ENCODE data around the gene HIVEP3.

HIVEP3 gene

DNA sequence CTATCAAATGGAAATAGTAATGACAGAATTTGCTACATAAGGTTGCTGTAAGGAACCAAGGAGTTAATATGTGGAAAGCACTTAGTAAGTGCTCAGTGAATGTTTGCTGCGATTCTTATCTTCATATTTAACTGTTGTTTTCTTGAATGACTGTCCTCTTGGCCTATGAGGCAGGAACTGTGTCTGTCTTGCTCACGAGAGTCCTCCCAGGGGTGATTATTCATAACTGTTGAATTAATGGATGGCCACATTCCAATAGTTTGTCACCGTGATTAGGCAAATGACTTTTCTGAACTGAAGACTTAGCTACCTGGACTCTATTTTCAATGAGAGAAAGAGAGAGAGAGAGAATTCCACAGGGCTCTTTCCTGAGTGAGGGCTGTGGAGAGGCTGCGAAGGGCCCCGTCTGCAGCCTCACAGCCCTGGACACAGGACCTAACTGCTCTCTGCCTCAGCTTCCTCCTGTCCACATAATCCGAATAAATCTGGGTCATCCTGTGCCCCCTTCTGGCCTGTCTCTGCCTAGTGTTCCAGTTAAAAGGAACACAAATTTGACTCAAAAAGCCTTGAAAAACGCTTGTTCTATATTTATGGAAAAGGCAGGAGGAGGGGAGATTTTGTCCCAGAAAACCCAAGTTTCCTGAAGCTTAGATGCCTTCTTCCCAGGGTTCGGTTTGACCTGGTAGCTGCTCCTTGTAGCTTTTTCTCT, 442.7 kb downstream of the HIVEP3 start:
- no peak for DNase-seq

DNA sequence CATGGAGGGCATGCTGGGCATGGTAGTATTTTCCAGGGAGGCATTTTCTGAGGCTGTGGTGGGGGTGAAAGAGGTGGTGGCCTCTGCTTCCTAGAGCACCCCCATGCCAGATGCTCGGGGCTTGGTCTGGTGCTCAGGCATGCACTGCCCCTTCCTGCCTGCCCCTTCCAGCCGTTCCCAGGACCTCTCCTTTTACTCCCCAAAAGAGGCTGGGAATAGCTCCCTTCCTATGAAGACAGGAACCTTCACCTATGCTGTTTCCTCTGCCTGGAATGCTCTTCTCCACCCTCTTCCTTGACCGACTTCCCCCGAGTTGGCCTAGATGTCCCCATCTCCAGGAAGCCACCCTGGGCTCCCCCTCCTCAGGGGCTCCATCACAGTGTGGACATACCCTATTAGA, 443.4 kb downstream of the HIVEP3 start:
- no peak for DNase-seq

DNA sequence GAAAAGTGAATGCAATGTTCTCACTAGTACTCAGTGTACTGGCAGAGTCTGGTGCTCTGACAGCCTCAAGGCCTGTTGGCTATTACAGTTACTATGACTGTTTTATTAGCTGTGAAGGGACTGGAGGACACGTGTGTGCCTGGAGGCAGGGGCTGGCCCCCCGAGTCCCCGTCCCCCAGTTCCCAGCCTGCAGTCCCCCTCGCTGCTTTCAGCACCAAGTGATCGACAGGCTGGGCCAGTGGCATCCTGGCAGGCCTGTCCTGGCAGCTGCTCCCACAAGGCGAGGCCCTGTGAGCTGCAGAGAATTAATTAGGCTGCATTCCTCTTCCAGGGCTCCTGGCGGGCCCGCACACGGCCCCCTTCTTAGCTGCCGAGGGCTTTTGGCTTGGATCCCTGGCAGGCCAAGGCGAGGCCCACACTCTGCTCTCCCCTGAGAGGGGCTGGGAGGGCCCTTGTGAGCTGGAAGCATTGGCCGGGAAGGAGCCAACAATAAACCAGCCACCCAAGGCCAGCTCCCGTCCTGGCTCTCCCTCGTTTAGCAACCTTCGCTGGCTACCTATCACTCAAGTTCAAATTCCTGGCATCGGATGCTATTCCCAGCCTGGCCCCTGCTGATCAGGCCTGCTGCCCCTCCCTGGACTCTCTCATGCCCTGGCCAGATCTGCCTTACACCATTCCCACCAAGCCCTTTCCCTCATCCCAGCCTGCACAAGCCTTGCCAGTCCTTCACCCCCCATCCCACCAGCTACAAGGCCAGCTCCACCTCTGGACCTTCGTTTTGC, 444.0 kb downstream of the HIVEP3 start:
- no peak for DNase-seq

DNA sequence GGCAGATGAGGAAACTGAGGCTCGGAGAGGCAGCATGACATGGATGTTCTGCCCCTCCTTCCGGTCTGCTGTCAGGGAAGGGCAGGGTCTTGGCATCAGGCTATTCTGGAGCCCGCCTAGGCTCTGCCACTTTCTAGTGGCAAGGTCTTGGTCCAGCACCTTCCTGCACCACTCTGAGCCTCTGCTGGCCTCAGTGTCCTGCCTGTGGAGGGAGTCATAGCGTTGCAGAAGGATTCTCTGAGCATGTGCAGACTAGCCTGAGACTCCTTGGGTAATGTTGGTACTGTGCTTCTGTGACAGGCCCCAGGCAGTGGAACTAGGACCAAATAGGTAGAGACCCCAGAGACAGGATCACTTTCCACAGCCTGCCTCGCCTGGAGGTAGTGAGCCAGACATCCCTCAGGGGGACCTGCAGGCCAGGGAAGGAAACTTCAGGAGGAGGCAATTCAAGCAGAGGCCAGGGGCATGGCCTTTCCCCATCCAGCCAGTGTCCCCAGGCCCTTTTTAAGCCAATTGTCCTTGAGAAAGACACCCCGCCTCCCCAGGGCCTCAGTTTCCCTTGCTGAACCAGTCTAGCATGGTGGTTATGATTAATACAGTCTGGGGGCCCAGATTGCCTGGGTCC, 444.9 kb downstream of the HIVEP3 start:
- DNase-seq, result no peak

DNA sequence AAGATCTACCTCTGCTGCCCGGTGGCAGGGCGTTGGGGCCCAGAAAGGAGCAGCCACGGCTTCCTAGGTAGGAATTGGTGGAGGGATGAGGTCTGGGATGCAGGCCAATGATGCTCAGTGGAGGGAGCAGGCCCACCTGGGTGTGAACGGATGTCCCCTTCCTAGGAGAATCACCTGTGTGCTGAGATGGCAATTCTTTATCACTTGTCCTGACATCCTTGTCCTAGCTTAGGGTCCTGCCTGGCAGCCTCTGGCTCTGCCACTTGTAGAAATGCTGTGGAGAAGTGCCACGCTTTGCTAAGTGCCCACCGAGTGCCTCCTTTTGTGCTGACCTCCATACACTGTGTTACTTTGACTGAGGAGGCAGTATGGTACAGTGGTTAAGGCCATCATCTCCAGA, 447.1 kb downstream of the HIVEP3 start:
- DNase-seq, result no peak

DNA sequence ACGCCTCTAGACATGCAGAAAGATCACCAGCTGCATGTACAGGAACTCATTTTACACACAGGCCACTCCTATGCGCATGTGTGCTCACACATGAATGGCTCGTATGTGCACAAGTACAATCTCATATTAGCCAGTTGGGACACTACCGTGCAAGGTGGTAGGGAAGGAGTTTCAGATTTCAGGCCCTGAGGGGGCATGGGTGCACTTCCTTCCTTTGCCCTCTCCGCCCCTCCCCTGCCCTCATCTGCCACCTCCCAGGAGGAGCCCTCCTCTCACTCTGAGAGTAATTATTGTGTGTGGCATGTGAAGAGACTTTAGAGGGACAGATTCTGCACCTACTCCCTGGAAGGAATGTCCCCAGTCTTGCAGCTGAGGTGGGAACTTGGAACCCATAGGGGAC, 449.0 kb downstream of the HIVEP3 start:
- DNase-seq, result no peak

DNA sequence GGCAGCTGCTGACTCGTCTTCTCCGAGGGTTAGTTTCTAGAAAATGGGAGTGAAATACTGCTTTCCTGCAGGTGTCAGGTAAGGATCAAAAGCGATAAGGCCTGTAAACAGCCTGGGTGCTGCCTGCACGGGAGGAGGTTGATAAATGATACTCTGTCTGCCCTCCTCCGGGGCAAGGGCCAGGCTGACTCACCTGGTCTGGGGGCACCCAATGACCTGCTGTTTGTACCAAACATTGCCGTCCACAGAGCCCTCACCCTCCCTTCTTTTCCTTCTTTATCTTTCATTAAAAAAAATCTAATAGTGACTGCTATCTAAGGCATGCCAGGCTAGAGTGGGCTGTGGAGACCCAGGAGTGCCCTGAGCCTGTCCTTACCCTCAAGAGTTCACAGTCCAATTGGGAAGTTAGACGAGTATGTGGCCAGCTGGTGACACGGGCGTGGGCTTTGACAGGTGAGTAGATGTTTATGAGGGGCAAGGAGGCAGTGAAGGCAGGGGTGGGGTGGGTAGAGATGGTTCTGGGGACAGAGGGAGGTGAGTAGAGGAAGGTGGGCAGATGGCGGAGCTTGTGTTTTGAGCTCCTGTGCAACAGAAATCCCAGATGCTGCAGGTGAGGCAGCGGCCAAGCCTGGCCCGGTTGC, 450.5 kb downstream of the HIVEP3 start:
- no peak for DNase-seq

DNA sequence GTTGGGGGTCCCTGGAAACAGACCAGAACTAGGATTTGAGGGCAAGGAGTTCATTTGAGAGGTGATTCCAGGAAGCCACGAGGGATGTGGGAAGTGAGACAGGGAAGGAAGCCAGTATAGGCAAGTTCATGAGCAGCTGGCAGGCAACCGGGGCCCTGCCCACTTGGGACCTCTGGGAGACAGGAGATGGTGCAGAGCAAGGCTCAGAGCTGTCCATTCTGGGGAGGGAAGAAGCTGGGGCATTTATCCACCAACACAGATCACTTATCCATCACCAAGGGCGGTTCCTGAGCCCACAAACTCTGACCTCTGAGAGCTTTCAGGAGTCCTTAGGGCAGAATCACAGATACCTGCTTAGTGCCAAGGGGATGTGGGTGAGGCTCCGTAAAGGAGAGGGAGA, 451.0 kb downstream of the HIVEP3 start:
- DNase-seq, result no peak

DNA sequence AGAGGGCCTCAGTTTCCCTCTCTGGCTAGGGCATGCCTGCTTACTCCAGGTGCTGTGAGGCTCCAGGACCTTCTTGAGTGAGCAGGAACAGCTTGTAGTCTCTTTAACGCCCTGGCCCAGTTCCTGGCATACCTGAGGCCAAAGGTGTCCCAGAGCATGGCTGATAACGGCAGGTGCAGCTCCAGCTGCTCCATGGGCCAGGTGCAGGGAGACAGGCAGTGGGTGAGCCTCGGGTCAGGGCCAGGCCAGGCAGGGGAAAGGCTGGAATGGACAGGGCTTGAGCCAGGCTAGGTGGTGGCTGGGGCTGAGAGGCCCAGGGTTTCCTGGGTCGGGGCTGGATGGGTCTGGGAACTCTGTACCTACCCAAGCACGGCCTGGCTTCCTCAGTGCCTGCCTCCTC, 452.6 kb downstream of the HIVEP3 start:
- DNase-seq, result no peak

DNA sequence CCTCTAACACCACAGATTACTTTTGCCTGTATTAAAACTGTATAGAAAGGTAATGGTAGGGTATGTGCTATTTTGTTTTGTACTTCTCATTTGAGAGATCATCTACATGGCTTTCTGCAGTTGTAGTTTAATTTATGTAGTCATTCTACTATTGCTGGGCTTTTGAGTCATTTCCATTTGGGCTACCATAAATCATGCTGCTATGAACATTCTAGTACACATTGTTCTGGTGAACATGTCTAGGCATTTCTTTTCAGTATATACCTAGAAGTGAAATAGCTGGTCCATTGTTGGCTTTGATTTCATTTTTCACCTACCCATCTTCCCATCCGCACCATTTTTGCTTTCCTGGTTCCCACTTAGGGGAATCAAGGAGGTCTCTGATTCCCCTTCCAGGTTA, 453.0 kb downstream of the HIVEP3 start:
- no peak for DNase-seq

DNA sequence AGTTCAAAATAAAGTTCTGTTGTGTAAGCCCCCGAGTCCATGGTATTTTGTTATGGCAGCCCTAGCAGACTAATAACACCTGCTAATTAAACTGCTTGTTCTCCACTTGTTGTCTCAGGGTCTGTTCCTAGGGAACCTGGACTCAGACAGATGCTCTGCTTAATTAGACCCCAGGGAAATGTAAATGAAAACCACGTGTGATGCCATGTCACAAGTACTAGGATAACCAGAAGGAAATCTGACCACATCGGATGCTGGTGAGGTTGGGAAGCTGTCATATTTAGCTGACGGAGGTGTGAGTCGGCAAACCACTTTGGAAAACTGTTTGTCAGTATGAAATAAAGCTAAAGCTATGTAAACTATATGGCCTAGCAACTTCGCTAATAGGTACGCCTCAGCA, 453.8 kb downstream of the HIVEP3 start:
- no peak for DNase-seq

DNA sequence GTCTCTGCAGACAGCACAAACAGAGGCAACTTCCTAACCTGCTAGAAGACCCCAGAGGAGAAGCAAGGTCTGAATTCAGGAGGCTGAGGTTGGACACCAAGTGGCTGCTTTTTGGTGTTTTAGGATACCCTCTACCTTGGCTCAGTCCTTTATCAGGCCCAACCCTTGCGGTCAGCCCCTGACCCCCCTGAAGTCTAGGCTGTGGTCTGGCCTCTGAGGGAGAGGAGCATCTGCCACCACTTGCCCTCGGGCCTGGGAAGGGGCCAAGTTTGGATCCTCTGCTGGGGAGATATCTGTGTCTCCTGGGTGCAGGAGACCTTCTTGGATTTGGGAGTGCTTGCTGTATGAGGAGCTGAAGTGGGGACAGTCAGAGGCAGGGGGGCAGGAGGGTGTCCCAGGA, 455.2 kb downstream of the HIVEP3 start:
- DNase-seq, result no peak

DNA sequence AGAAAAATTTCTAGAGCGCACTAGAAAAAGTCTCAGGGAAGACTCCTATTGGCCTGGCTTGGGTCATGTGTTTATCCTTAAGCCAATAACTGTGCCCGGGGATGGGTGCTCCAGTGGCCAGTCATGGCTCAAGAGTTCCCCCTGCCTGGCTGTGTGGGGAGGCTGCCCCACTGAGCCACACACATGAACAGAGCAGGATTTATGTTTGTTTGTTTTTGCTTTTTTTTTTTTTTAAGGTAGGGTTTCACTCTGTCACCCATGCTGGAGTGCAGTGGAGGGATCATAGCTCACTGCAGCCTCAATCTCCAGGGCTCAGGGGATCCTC, 456.1 kb downstream of the HIVEP3 start:
- DNase-seq, result no peak

DNA sequence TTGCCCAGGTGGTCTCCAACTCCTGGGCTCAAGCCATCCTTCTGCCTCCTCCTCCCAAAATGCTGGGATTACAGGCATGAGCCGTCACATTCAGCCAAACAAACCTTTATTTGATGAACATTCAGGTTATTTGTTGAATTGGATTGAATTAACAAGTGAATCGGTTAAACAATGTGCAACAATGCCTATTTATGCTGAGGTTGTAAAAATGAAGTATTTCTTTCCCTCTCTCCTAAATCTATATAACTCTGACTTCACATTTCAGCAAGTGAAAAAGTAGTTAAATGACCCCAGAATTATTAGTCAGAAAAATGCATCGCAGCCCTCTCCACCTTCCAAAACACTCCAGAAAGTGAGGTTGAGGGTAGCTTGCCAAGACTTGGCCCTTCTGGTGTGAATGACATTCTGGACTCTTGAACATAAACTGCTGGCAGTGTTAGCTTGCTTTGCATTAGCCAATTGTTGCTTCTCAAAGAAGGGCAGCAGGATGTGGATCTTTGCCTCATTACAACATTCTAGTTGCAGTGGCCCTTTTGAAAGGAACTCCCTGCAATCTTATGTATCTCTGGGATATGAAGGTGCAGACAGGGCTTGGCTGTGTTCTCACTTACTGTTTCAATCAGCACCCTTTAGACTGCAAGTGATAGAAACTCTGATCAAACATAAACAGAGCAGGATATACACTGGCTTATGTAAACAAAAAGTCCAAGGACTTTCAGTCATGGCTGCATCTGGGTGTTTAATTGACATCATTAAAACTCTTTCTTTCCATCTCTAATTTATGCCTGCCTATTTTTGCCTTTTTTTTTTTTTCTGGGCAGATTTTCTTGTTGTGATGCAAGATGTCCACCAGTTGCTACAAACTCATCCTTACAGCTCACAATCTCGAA, 456.7 kb downstream of the HIVEP3 start:
- DNase-seq, result no peak

DNA sequence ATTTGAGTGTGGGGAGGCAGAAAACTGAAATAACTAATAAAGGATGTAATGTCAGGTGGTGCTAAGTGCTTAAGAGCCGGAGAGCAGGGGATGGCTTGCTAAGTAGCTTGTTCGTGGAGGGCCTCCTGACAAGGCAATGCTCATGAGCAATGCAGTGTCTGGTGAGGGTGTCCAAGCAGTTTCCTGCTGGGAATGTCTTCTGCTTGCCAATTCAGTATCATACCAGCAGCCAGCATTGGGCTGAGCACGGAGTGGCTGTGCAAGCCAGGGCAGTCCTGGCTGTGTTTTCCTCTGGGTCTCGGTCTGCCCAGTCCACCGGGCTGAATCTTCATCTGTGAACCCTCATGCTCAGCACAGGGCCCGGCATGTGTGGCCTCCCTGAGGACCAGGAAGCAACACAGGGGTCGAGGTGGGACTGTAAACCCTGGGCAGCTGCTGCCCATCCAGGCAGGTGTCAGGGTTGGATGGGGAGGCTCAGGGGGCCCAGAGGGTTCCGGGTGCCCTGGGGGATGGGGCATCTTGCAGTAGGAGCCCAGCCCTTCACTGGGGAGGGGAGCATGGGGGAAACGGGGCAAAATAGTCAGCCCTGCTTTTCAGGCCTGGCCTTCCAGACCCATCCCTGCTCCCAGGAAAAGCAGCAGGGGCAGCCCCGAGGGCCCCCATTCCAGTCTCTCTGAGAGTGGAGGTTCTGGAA, 461.7 kb downstream of the HIVEP3 start:
- DNase-seq, result no peak

Data from stimulated activated naive CD4-positive, alpha-beta T cell treated with Interleukin-2 at 50 U/mL for 16 hours (primary cell).